ENCODE measurements around the gene ADARB2. TPM values are rescaled to one million over a fixed set of nuclear protein-coding genes. Genes with fewer than 3 reads are reported as not detected.

ADARB2 gene
- total and polyA plus RNA-seq, 2 experiments from 2014 or later = 0.13 to 0.48 TPM

DNA sequence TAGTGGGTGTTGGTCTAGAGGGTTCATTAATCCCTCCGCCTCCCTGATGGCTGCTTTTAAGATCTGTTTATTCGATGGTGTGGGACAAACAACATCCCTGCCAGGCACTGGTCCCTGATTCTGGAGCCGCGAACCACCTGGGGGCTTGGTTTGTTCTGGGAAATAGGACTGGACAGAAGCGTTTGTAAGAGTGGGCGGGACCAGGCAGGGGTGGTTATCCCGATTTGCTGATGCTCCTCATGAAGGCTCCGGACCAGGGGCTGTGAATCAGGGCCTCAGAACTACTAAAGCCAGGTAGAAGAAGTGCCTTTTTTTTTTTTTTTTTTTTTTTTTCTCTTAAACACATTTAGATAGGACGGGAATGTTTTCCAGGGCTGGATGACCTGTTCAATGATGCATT, 407.7 kb downstream of the ADARB2 start:
- H3K4me3 ChIP-seq = no peak overlapping the region
- no peaks in the 10 kb centered on the region for H3K79me2 ChIP-seq
- TF ChIP-seq EZH2 (IDR thresholded peaks at IDR 0.05; ENCODE audit: borderline replicate concordance) (no peak), EZH2phosphoT487 (IDR thresholded peaks at IDR 0.05; ENCODE audit: low read depth, severe bottlenecking, unreplicated experiment) (no peak)
- TF ChIP-seq, protein P1, sequence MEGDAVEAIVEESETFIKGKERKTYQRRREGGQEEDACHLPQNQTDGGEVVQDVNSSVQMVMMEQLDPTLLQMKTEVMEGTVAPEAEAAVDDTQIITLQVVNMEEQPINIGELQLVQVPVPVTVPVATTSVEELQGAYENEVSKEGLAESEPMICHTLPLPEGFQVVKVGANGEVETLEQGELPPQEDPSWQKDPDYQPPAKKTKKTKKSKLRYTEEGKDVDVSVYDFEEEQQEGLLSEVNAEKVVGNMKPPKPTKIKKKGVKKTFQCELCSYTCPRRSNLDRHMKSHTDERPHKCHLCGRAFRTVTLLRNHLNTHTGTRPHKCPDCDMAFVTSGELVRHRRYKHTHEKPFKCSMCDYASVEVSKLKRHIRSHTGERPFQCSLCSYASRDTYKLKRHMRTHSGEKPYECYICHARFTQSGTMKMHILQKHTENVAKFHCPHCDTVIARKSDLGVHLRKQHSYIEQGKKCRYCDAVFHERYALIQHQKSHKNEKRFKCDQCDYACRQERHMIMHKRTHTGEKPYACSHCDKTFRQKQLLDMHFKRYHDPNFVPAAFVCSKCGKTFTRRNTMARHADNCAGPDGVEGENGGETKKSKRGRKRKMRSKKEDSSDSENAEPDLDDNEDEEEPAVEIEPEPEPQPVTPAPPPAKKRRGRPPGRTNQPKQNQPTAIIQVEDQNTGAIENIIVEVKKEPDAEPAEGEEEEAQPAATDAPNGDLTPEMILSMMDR (IDR thresholded peaks at IDR 0.05; ENCODE audit: poor library complexity) = no peak
- 87% methylated on average over 9 of the region's 9 CpGs for WGBS (ENCODE audit: low lambda C conversion rate, missing lambda C conversion rate)
- H3K4me1 ChIP-seq (ENCODE audit: insufficient read depth) = no peaks in the 10 kb centered on the region
- H3K4me2 ChIP-seq = no peak overlapping the region
- DNase-seq (ENCODE audit: low spot score) = no peak
- H4K20me1 ChIP-seq (ENCODE audit: insufficient read depth, poor library complexity, severe bottlenecking) = no peaks in the 10 kb centered on the region
- no peaks in the 10 kb centered on the region for H3K36me3 ChIP-seq (replicated peaks; ENCODE audit: insufficient read depth, low read depth)
- H3K9me2 ChIP-seq (replicated peaks; ENCODE audit: insufficient read depth) = no peaks in the 10 kb centered on the region
- H2AFZ ChIP-seq = no peak overlapping the region
- H3K27ac ChIP-seq = no peak overlapping the region
- no peaks in the 10 kb centered on the region for H3K9me3 ChIP-seq (ENCODE audit: low read depth)
- no peaks in the 10 kb centered on the region for H3K27me3 ChIP-seq

DNA sequence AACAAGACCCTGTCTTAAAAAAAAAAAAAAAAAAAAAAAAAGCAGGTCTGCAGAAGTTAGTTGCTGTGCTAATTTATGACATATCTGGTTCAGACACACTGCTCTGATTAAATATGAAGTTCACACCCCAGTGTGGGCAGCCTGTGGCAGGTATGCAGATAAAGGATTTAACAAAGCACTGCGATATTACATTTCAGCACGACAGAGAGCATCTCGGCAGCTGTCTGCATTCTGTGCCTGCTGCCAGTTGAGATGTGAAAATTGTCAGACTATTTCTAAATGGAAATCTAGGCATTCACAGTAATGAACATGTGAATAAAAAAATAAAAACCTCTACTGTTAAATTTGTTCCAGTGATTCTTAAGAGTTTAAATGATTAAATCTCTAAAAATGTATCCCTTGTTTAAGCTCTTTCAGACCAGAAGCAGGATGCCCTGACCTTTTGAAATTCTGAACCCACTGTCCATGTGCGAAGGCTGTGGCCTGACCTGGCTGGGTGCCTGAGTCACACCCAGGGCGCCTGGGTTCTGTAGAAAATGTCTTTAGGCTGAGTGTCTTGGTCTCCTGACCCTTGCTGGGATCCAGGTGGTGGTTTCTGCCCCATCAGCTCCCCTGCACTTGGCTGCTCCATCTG, 408.2 kb downstream of the ADARB2 start:
- H3K9me2 ChIP-seq (replicated peaks; ENCODE audit: insufficient read depth) = no peaks in the 10 kb centered on the region
- no peaks in the 10 kb centered on the region for H3K79me2 ChIP-seq
- H4K20me1 ChIP-seq (ENCODE audit: insufficient read depth, poor library complexity, severe bottlenecking) = no peaks in the 10 kb centered on the region
- no peaks in the 10 kb centered on the region for H3K27me3 ChIP-seq
- H3K4me2 ChIP-seq = no peak overlapping the region
- no peak overlapping the region for H2AFZ ChIP-seq
- DNase-seq (ENCODE audit: low spot score) = no peak
- no peaks in the 10 kb centered on the region for H3K36me3 ChIP-seq (replicated peaks; ENCODE audit: insufficient read depth, low read depth)
- no peak overlapping the region for H3K27ac ChIP-seq
- 86% methylated on average over 5 of the region's 5 CpGs for WGBS (ENCODE audit: low lambda C conversion rate, missing lambda C conversion rate)
- no peaks in the 10 kb centered on the region for H3K4me1 ChIP-seq (ENCODE audit: insufficient read depth)
- H3K4me3 ChIP-seq = no peak overlapping the region
- no peaks in the 10 kb centered on the region for H3K9me3 ChIP-seq (ENCODE audit: low read depth)
- TF ChIP-seq EZH2phosphoT487 (IDR thresholded peaks at IDR 0.05; ENCODE audit: low read depth, severe bottlenecking, unreplicated experiment) = no peak
- TF ChIP-seq, protein P1 (IDR thresholded peaks at IDR 0.05; ENCODE audit: poor library complexity) = no peak
- TF ChIP-seq EZH2 (IDR thresholded peaks at IDR 0.05; ENCODE audit: borderline replicate concordance) = no peak

DNA sequence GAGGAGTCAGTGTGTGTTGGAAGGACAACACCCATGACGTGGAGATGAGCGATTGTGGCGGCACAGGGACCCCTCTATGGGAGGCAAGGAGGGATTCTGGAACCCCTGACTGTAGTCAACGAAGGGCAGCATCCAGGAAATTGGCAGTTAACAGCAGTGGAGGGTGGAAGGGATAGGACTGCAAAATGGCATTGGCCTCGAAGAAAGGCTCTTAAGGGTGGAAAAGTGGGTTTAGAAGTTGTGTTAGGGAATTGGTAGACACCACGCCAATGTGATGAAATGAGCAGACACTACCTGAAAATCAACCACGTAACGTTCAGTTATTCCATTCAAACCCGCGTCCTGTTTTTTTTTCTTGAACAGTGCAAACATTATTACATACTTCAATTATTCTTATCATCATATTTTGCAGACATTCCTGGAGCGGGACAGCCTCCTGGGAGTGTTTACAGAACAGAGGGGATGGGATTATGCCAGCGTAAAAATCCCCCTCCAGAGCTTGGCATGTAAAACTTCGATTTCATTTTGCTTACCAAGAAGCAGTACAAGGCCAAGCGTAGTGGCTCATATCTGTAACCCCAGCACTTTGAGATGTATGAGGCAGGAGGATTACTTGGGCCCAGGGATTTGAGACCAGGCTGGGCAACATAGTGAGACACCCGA, 409.0 kb downstream of the ADARB2 start:
- 89% methylated on average over 15 of the region's 15 CpGs for WGBS (ENCODE audit: low lambda C conversion rate, missing lambda C conversion rate)
- Histone ChIP-seq H3K4me3 (no peak overlapping the region), H3K36me3 (replicated peaks; ENCODE audit: insufficient read depth, low read depth) (no peaks in the 10 kb centered on the region), H3K9me2 (replicated peaks; ENCODE audit: insufficient read depth) (no peaks in the 10 kb centered on the region), H3K4me2 (no peak overlapping the region), H3K27me3 (no peaks in the 10 kb centered on the region), H3K27ac (no peak overlapping the region), H3K9me3 (ENCODE audit: low read depth) (no peaks in the 10 kb centered on the region), H3K79me2 (no peaks in the 10 kb centered on the region), H4K20me1 (ENCODE audit: insufficient read depth, poor library complexity, severe bottlenecking) (no peaks in the 10 kb centered on the region), H2AFZ (no peak overlapping the region), H3K4me1 (ENCODE audit: insufficient read depth) (no peaks in the 10 kb centered on the region)
- TF ChIP-seq EZH2phosphoT487 (IDR thresholded peaks at IDR 0.05; ENCODE audit: low read depth, severe bottlenecking, unreplicated experiment) (no peak), EZH2 (IDR thresholded peaks at IDR 0.05; ENCODE audit: borderline replicate concordance) (no peak)
- TF ChIP-seq, protein P1 (IDR thresholded peaks at IDR 0.05; ENCODE audit: poor library complexity) = no peak
- no peak for DNase-seq (ENCODE audit: low spot score)

Measured in hepatocyte (in vitro differentiated cells).